NT2/D1 (cell line): ENCODE measurements around the gene PKDCC.

Source experiments
- SUZ12 ChIP-seq: IDR thresholded peaks from 2 replicates; pipeline ENCODE4 v1.6.1; 2011; ENCODE audit not compliant: insufficient read length, insufficient read depth; ENCODE audit errors: extremely low read depth
- YY1 ChIP-seq: IDR thresholded peaks from 2 replicates; pipeline ENCODE4 v1.6.1; 2011; ENCODE audit not compliant: insufficient read length, insufficient read depth
- ZNF274 ChIP-seq: IDR thresholded peaks from 2 replicates; pipeline ENCODE4 v1.6.1; 2011; ENCODE audit warnings: mild to moderate bottlenecking, low read depth, low read length

DNA sequence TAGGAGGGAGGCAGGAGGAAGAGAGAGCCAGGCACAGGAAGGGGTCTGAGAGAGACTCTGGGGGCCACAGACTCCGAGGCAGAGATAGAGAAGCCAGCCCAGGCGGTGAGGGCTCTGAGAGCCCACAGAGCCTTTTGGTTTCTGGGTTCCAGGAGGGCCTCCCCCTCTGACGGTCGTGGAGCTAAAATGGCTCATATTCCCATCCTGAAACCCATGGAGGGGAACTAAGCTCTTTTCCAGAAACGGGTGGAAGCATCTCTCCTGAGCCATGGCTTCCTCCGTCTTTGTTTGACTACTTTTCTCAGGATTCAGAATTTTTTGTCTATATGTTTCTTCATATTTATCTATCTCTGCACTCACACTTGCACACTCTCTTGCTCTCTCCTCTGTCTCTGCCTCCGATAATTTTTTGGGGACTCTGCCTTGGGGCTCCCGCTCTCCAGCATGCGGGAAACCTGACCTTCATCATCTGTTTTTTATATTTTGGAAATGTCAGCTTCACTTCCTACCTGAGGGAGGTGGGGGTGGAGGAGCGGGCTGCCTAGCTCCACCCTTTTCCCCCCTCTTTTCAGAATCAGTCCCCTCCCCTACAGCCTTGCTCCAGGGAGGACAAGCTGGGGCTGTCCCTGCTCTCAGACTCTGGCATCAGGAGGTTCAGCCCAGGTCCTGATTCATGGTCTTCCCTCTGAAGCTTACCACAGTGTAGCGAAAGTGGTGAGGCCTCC lies 5.0 kb upstream of the PKDCC start:
- no peak for TF ChIP-seq YY1
- TF ChIP-seq ZNF274 = no peak
- no peak for TF ChIP-seq SUZ12
